GM12878 (cell line): ENCODE measurements around the gene CLK4. TPM values are rescaled to one million over a fixed set of nuclear protein-coding genes. Genes with fewer than 3 reads are reported as not detected.

Source experiments
- ATAC-seq: fragments of 200-7000 bp; cut with Tn5 transposase; 3 replicates; pipeline ENCODE4 v1.9.1; 2020; ENCODE audit warnings: mild to moderate bottlenecking, moderate library complexity
- BruUV-seq: library from RNA; stranded (reverse); fragments of 400-500 nt; replicated peaks from 2 replicates; lab custom pipeline; 2021; lab: Mats Ljungman, UMichigan
- CTCF ChIA-PET: fragments of 300-600 bp; sonication (Branson Sonifier 250); formaldehyde crosslinking; extraction: SDS; loops from one replicate; lab custom pipeline; 2021; ENCODE audit warnings: inconsistent platforms; lab: Yijun Ruan, JAX
- POLR2A ChIA-PET: fragments of 350-600 bp; formaldehyde crosslinking; extraction: SDS; loops from one replicate; lab custom pipeline; 2021; ENCODE audit warnings: inconsistent platforms; lab: Charles Lee
- RAD21 ChIA-PET: fragments of 300-600 bp; sonication (Branson Sonifier 250); formaldehyde crosslinking; loops from one replicate; lab custom pipeline; 2023; ENCODE audit warnings: antibody characterized with exemption; ENCODE audit not compliant: unreplicated experiment; lab: Charles Lee
- SMC1A ChIA-PET: fragments of 300-600 bp; sonication (Branson Sonifier 250); formaldehyde crosslinking; loops from one replicate; lab custom pipeline; 2023; ENCODE audit not compliant: unreplicated experiment, uncharacterized antibody; lab: Charles Lee
- DNase-seq: peaks from one replicate; pipeline ENCODE4 v3.0.0-alpha.2; 2011; ENCODE audit warnings: low read depth, low spot score
- FAIRE-seq: peaks from 3 replicates; lab custom pipeline; 2011; peaks lifted over from hg19 to GRCh38; lab: Jason Lieb, UNC
- H2AFZ ChIP-seq: 2 replicates; pipeline ENCODE4 v1.6.0; 2011; ENCODE audit warnings: low read depth, low read length, control low read depth; ENCODE audit not compliant: control insufficient read depth
- H3K27ac ChIP-seq: 2 replicates; pipeline ENCODE4 v1.5.1; 2011; ENCODE audit warnings: control low read depth; ENCODE audit not compliant: control insufficient read depth, insufficient read depth
- H3K27me3 ChIP-seq, 2 experiments: replicated peaks in 1 of 2; 2 replicates each; pipeline versions ENCODE4 v1.6.0 to v1.6.1; 2011; ENCODE audit warnings: low read length in 1 of 2; ENCODE audit not compliant: control insufficient read depth in 2 of 2, insufficient read depth in 2 of 2
- H3K36me3 ChIP-seq, 2 experiments: 2 replicates each; pipeline ENCODE4 v1.5.1; 2011; ENCODE audit warnings: low read length in 1 of 2; ENCODE audit not compliant: control insufficient read depth in 2 of 2, insufficient read depth in 2 of 2
- H3K4me1 ChIP-seq: 2 replicates; pipeline ENCODE4 v1.6.1; 2011; ENCODE audit warnings: mild to moderate bottlenecking, low read length, moderate library complexity, mixed read lengths; ENCODE audit not compliant: control insufficient read depth, insufficient read depth
- H3K4me2 ChIP-seq: 2 replicates; pipeline ENCODE4 v1.6.0; 2011; ENCODE audit warnings: control low read depth; ENCODE audit not compliant: control insufficient read depth, insufficient read depth
- H3K4me3 ChIP-seq: fragments of 200-600 bp; sonication (generic); 2 replicates; pipeline ENCODE4 v1.5.1; 2016
- H3K79me2 ChIP-seq: 2 replicates; pipeline ENCODE4 v1.6.0; 2011; ENCODE audit warnings: low read length; ENCODE audit not compliant: control insufficient read depth, insufficient read depth
- H3K9ac ChIP-seq: 2 replicates; pipeline ENCODE4 v1.8.0; 2011; ENCODE audit warnings: low read length, control low read depth, mixed read lengths; ENCODE audit not compliant: control insufficient read depth, insufficient read depth
- H3K9me3 ChIP-seq: replicated peaks from 3 replicates; pipeline ENCODE4 v1.5.1; 2011; ENCODE audit warnings: mild to moderate bottlenecking, low read length; ENCODE audit not compliant: control insufficient read depth, insufficient read depth
- H4K20me1 ChIP-seq: 2 replicates; pipeline ENCODE4 v1.6.0; 2011; ENCODE audit not compliant: control insufficient read depth, insufficient read depth
- BHLHE40 ChIP-seq, 2 experiments: fragments of 450-650 bp in 1 of 2; IDR thresholded peaks; 2 replicates each; pipeline ENCODE4 v1.6.1; 2011 to 2017; ENCODE audit warnings: low read depth in 2 of 2, borderline replicate concordance in 1 of 2, improper control_type of control experiment in 1 of 2, low read length in 1 of 2, mild to moderate bottlenecking in 1 of 2
- EZH2 ChIP-seq: IDR thresholded peaks from 2 replicates; pipeline ENCODE4 v1.6.1; 2012; ENCODE audit warnings: low read depth, mild to moderate bottlenecking, control low read depth, inconsistent platforms, low read length, borderline replicate concordance; ENCODE audit not compliant: control insufficient read depth
- FOXK2 ChIP-seq: fragments of 450-650 bp; IDR thresholded peaks from 2 replicates; pipeline ENCODE4 v1.6.1; 2017; ENCODE audit warnings: mild to moderate bottlenecking, moderate library complexity
- KAT2A ChIP-seq: conservative IDR thresholded peaks from 2 replicates; pipeline ENCODE4 v1.6.1; 2011; ENCODE audit warnings: low read depth, low read length; ENCODE audit not compliant: control insufficient read depth
- KDM1A ChIP-seq: fragments of 200-600 bp; sonication (generic); IDR thresholded peaks from 2 replicates; pipeline ENCODE4 v1.6.1; 2016; ENCODE audit warnings: borderline replicate concordance
- KLF5 ChIP-seq: fragments of 450-650 bp; IDR thresholded peaks from 2 replicates; pipeline ENCODE4 v1.6.1; 2014; ENCODE audit warnings: mild to moderate bottlenecking; ENCODE audit not compliant: partially characterized antibody
- MXI1 ChIP-seq: fragments of 150-350 bp; IDR thresholded peaks from 2 replicates; pipeline ENCODE4 v1.6.1; 2011; ENCODE audit warnings: low read depth, mild to moderate bottlenecking, inconsistent platforms, low read length, improper control_type of control experiment
- NR2C2 ChIP-seq: IDR thresholded peaks from 2 replicates; pipeline ENCODE4 v1.6.1; 2011; ENCODE audit warnings: borderline replicate concordance, low read depth; ENCODE audit not compliant: control insufficient read depth, insufficient read length
- NRF1 ChIP-seq: conservative IDR thresholded peaks from 2 replicates; pipeline ENCODE4 v1.6.1; 2011; ENCODE audit warnings: mild to moderate bottlenecking, low read depth, low read length, improper control_type of control experiment
- RFX5 ChIP-seq: IDR thresholded peaks from 2 replicates; pipeline ENCODE4 v1.6.1; 2011; ENCODE audit warnings: low read depth, low read length, improper control_type of control experiment
- SUPT20H ChIP-seq: IDR thresholded peaks from 2 replicates; pipeline ENCODE4 v1.6.1; 2011; ENCODE audit warnings: low read depth, mild to moderate bottlenecking, low read length, moderate library complexity, borderline replicate concordance; ENCODE audit not compliant: control insufficient read depth
- ZNF384 ChIP-seq: IDR thresholded peaks from 2 replicates; pipeline ENCODE4 v1.6.1; 2012; ENCODE audit warnings: low read depth, mild to moderate bottlenecking, low read length, improper control_type of control experiment, borderline replicate concordance
- WGBS: methylation state at CpG from one replicate; pipeline ENCODE4 v1.1.6; 2016; ENCODE audit warnings: low lambda C conversion rate; ENCODE audit not compliant: insufficient replicate concordance, insufficient coverage; ENCODE audit errors: missing lambda C conversion rate; 5-methylcytosine and 5-hydroxymethylcytosine counted together
- in situ Hi-C: fragments of 300-500 bp; cut with MboI; formaldehyde crosslinking; loops from 9 replicates; pipeline ENCODE4 v1.14.3; 2018; ENCODE audit warnings: mixed read lengths
- intact Hi-C: fragments of 100-400 bp; cut with micrococcal nuclease; formaldehyde crosslinking; loops from one replicate; pipeline ENCODE4 v1.14.2; 2022; ENCODE audit not compliant: unreplicated experiment
- polyA plus RNA-seq, 11 experiments: library from polyadenylated mRNA; depleted of rRNA in 4 of 11; unstranded in 6 of 11; stranded (reverse) in 5 of 11; fragments of >200 nt; fragmentation: Nextera tagmentation in 4 of 11; fragmentation: Illumina TruSeq in 1 of 11; extraction: Ambion mirVana in 4 of 11; extraction: Trizol in 1 of 11; gene quantifications; 1 replicate in 1 of 11; 2 replicates in 10 of 11; pipeline versions ENCODE4 v1.2.1 to v1.2.3, GENCODE V29; 2011 to 2016; ENCODE audit warnings: inconsistent platforms in 2 of 11, missing spikeins in 2 of 11, low read depth in 1 of 11
- total RNA-seq, 4 experiments: library from RNA; depleted of rRNA in 3 of 4; stranded (reverse); fragments of >200 nt in 3 of 4; fragmentation: Illumina TruSeq in 1 of 4; extraction: Trizol in 1 of 4; gene quantifications; 2 replicates each; pipeline versions ENCODE4 v1.2.1 to v1.2.3, GENCODE V29; 2013 to 2021
- TF ChIP-seq, protein P1 (sequence below): IDR thresholded peaks from 2 replicates; pipeline ENCODE4 v1.6.1; 2012; ENCODE audit warnings: improper control_type of control experiment, low read depth, low read length; ENCODE audit not compliant: insufficient replicate concordance
- TF ChIP-seq, protein P2 (sequence below): IDR thresholded peaks from 2 replicates; pipeline ENCODE4 v1.6.1; 2012; ENCODE audit warnings: low read depth, low read length, improper control_type of control experiment

Gene CLK4
- total and polyA plus RNA-seq, 10 of the 15 experiments (the other 5 are each of a cell fraction or from before 2014, with no cell fraction given), result 13.6 to 47.9 (median 19.1) TPM

DNA sequence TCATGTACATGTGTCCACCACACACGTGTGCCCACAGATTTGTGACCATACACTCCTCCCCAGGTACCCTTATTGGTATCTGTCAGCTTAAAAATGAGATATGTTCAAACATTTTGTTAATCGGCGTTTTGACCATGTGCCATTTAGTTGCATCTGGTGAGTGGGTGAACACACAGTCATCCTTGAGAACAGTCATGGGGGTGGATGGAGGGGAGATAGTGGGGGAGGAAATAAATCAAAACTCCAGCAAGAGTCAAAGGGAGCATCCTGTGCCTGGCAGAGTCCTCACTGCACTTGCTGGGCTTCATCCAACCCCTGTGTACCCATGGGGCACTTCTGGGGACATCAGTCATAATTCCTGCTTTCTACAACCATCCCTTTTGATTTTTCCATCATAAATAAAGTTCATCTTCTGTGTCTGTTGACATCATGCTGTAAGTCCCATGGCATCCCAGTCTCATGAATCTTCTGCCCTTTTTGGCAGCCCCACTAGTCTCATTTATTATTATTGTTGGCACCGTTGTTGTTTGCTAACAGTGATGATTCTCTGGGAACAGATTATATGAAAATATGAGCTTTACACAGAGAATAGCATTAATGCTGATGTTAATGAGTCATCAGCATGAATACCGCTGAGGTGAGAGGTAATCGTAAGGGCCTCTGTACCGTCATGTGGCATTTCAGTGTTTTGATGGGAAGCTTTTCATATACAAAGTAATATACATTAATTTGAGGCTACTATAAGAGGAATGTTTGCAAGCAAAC is 24.4 kb upstream of the CLK4 start (continued):
- TF ChIP-seq, protein P1, sequence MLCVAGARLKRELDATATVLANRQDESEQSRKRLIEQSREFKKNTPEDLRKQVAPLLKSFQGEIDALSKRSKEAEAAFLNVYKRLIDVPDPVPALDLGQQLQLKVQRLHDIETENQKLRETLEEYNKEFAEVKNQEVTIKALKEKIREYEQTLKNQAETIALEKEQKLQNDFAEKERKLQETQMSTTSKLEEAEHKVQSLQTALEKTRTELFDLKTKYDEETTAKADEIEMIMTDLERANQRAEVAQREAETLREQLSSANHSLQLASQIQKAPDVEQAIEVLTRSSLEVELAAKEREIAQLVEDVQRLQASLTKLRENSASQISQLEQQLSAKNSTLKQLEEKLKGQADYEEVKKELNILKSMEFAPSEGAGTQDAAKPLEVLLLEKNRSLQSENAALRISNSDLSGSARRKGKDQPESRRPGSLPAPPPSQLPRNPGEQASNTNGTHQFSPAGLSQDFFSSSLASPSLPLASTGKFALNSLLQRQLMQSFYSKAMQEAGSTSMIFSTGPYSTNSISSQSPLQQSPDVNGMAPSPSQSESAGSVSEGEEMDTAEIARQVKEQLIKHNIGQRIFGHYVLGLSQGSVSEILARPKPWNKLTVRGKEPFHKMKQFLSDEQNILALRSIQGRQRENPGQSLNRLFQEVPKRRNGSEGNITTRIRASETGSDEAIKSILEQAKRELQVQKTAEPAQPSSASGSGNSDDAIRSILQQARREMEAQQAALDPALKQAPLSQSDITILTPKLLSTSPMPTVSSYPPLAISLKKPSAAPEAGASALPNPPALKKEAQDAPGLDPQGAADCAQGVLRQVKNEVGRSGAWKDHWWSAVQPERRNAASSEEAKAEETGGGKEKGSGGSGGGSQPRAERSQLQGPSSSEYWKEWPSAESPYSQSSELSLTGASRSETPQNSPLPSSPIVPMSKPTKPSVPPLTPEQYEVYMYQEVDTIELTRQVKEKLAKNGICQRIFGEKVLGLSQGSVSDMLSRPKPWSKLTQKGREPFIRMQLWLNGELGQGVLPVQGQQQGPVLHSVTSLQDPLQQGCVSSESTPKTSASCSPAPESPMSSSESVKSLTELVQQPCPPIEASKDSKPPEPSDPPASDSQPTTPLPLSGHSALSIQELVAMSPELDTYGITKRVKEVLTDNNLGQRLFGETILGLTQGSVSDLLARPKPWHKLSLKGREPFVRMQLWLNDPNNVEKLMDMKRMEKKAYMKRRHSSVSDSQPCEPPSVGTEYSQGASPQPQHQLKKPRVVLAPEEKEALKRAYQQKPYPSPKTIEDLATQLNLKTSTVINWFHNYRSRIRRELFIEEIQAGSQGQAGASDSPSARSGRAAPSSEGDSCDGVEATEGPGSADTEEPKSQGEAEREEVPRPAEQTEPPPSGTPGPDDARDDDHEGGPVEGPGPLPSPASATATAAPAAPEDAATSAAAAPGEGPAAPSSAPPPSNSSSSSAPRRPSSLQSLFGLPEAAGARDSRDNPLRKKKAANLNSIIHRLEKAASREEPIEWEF, result no peak
- no peak for TF ChIP-seq SUPT20H

DNA sequence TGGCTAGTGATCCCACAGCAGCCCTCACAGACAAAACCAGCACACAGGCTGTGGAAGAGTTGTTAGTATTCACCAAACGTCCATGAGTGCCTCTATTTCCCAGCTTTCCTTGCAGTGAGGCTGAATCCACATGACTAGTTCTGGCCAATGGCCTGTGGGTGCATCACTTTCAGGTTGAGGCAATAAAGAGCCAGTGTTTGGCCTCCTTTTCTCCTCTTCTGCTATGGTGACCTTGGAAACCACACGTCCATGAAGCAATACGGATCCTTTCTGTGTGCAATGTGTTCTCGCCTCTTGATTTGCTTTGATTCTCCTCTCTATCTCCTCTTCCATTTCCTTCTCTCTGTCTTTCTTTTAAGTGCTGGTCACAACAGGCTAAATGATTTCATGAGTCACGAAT is 23.4 kb upstream of the CLK4 start:
- ChIA-PET CTCF (interaction anchor here (1.0 kb wide), 1 partner anchor 12 kb away, joined by 4 read pairs; no protein-coding TSS in a partner anchor), RAD21 (no interaction called here), SMC1A (no interaction called here), POLR2A (no interaction called here)
- WGBS, result 45% methylated on average over 5 of the region's 5 CpGs
- ATAC-seq (no peak), FAIRE-seq (no peak), DNase-seq (no peak)
- no peaks in the 10 kb centered on the region for H3K36me3 ChIP-seq
- no peaks in the 10 kb centered on the region; the same call in 2 of the 3 replicates for H3K9me3 ChIP-seq
- no peak overlapping the region for H3K4me3 ChIP-seq
- in situ Hi-C loops (no loop called here), intact Hi-C loops (no loop called here)
- H3K9ac ChIP-seq, result no peak overlapping the region
- no TSS peak for BruUV-seq
- no peak overlapping the region for H3K4me2 ChIP-seq
- H3K4me1 ChIP-seq, result no peaks in the 10 kb centered on the region
- H2AFZ ChIP-seq, result no peak overlapping the region
- no peaks in the 10 kb centered on the region for H4K20me1 ChIP-seq
- H3K79me2 ChIP-seq, result no peaks in the 10 kb centered on the region
- no peaks in the 10 kb centered on the region for H3K27me3 ChIP-seq
- no peak overlapping the region for H3K27ac ChIP-seq
- no peak for TF ChIP-seq RFX5
- TF ChIP-seq BHLHE40 (IDR thresholded peaks at IDR 0.05; ENCODE audit: borderline replicate concordance in 1 of 2, low read depth in 2 of 2, low read length in 1 of 2), result no peak
- TF ChIP-seq, protein P2, sequence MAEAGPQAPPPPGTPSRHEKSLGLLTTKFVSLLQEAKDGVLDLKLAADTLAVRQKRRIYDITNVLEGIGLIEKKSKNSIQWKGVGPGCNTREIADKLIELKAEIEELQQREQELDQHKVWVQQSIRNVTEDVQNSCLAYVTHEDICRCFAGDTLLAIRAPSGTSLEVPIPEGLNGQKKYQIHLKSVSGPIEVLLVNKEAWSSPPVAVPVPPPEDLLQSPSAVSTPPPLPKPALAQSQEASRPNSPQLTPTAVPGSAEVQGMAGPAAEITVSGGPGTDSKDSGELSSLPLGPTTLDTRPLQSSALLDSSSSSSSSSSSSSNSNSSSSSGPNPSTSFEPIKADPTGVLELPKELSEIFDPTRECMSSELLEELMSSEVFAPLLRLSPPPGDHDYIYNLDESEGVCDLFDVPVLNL, result no peak
- no peak for TF ChIP-seq EZH2
- TF ChIP-seq KAT2A, result no peak
- TF ChIP-seq NRF1, result no peak
- no peak for TF ChIP-seq ZNF384
- TF ChIP-seq KDM1A, result no peak
- no peak for TF ChIP-seq KLF5
- TF ChIP-seq NR2C2, result no peak
- TF ChIP-seq FOXK2, result no peak
- TF ChIP-seq MXI1, result no peak
